Measurements from ENCODE around the gene UBE2L5. TPM values are rescaled to one million over a fixed set of nuclear protein-coding genes. Genes with fewer than 3 reads are reported as not detected.

The UBE2L5 gene
- total RNA-seq, 1 donor from 2014 or later, result not detected

- Mint-ChIP-seq H3K27ac (peak overlapping the region; percentile 93), H3K27me3 (ENCODE audit: low read depth) (no peaks in the 10 kb centered on the region), H3K9me3 (no peaks in the 10 kb centered on the region), H3K4me3 (ENCODE audit: low read depth) (peak overlapping the region; percentile 82), H3K4me1 (ENCODE audit: low read depth) (peaks cover 37% of the 10 kb centered on the region), H3K36me3 (ENCODE audit: low read depth) (no peaks in the 10 kb centered on the region)
- no peak for DNase-seq (ENCODE audit: low spot score)
- intact Hi-C loops (cut with micrococcal nuclease), result loop anchor here (1.0 to 5.0 kb wide), 5 partner anchors 14 to 348 kb away; no protein-coding TSS in a partner anchor
These were observed 27.5 kb upstream of the UBE2L5 start for GRCh38 chr13:30394751-30395191.

DNA sequence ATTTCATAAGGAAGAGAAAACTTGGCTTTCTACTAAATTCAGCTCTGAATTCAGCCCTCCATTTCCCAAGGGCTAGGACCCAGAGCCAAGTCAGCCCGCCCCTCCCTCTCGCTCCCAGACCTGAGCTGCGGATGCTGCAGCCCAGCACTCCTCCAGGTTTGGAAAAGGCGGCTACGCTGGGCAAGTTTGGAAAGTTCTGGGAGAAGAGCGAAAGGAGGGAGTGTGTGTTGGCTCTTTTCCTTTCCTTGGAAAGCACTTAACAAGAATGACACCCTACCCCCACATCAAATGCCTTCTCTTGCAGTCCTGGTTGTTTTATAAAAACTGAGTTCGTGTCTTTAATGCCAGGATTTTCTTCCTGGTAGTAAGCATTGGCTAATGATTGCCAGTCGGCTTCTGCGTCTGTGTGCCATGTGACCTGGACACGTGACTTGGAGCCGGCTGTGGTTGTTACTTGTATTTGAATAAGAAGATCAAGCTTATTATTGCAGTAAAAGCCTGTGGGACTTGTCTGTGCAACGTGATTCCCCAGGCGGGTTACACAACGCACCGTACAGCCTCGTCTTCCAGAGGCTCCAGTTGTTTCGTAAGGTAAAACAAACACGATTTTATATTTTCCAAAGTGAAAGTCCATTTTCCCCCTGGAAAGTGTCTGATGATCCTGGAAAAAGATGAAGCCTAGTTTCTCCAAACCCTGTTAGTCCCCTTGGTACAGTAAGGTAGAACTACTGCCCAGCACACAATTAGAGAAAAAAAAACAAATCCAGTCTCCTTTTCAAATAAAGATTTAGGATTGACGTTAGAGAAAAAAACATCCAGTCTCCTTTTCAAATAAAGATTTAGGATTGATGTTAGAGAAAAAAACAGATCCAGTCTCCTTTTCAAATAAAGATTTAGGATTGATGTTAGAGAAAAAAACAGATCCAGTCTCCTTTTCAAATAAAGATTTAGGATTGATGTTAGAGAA lies 26.8 kb upstream of the UBE2L5 start:
- H3K9me3 Mint-ChIP-seq, result no peaks in the 10 kb centered on the region
- peak overlapping the region; percentile 82 for H3K4me3 Mint-ChIP-seq (ENCODE audit: low read depth)
- H3K27ac Mint-ChIP-seq, result peak overlapping the region; percentile 93
- peak; percentile 67 for DNase-seq (ENCODE audit: low spot score)
- H3K4me1 Mint-ChIP-seq (ENCODE audit: low read depth), result peaks cover 35% of the 10 kb centered on the region
- no peaks in the 10 kb centered on the region for H3K36me3 Mint-ChIP-seq (ENCODE audit: low read depth)
- no peaks in the 10 kb centered on the region for H3K27me3 Mint-ChIP-seq (ENCODE audit: low read depth)
- intact Hi-C loops (cut with micrococcal nuclease), result loop anchor here (1.0 to 5.0 kb wide), 4 partner anchors 13 to 347 kb away; no protein-coding TSS in a partner anchor

DNA sequence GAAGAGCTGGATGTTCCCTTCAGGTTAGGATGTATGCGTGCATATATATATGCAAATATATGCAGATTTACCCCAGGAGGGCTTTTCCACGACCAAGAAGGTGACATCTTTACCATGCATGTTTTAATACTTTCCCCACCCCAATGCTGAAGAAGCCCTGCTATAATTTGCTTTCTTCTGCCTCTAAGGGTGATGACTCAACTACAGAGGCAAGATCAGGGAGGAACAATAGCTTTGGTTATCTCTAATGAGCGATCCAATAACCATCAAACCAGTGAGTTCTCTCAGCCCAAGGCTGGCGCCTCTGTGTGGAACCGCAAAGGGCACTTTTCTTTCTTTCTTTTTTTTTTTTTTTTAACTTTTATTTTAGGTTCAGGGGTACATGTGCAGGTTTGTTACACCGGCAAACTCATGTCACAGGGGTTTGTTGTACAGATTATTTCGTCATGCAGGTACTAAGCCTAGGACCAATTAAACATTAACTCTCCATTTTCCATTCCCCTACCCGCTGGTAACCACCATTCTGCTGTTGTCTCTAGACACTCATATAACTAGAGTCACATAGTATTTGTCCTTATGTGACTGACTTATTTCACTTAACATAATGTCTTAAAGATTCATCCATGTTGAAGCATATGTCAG lies 25.7 kb upstream of the UBE2L5 start:
- DNase-seq (ENCODE audit: low spot score), result no peak
- H3K9me3 Mint-ChIP-seq, result no peaks in the 10 kb centered on the region
- H3K4me1 Mint-ChIP-seq (ENCODE audit: low read depth), result peaks cover 34% of the 10 kb centered on the region
- intact Hi-C loops (cut with micrococcal nuclease), result loop anchor here (5.0 kb wide), 1 partner anchor 346 kb away; no protein-coding TSS in a partner anchor
- H3K4me3 Mint-ChIP-seq (ENCODE audit: low read depth), result no peak overlapping the region
- H3K36me3 Mint-ChIP-seq (ENCODE audit: low read depth), result no peaks in the 10 kb centered on the region
- H3K27ac Mint-ChIP-seq, result no peak overlapping the region
- no peaks in the 10 kb centered on the region for H3K27me3 Mint-ChIP-seq (ENCODE audit: low read depth)

GRCh38 chr13:30398601-30399072 lies 23.7 kb upstream of the UBE2L5 start:
- no peak overlapping the region for H3K4me3 Mint-ChIP-seq (ENCODE audit: low read depth)
- H3K36me3 Mint-ChIP-seq (ENCODE audit: low read depth), result no peaks in the 10 kb centered on the region
- H3K4me1 Mint-ChIP-seq (ENCODE audit: low read depth), result peaks cover 17% of the 10 kb centered on the region
- intact Hi-C loops (cut with micrococcal nuclease), result loop anchor here (5.0 kb wide), 1 partner anchor 344 kb away; no protein-coding TSS in a partner anchor
- H3K9me3 Mint-ChIP-seq, result no peaks in the 10 kb centered on the region
- no peaks in the 10 kb centered on the region for H3K27me3 Mint-ChIP-seq (ENCODE audit: low read depth)
- DNase-seq (ENCODE audit: low spot score), result no peak
- no peak overlapping the region for H3K27ac Mint-ChIP-seq

- intact Hi-C loops (cut with micrococcal nuclease), result loop anchor here (10.0 kb wide), 1 partner anchor 644 kb away; no protein-coding TSS in a partner anchor
These were observed 21.9 kb upstream of the UBE2L5 start for GRCh38 chr13:30400376-30400775.

DNA sequence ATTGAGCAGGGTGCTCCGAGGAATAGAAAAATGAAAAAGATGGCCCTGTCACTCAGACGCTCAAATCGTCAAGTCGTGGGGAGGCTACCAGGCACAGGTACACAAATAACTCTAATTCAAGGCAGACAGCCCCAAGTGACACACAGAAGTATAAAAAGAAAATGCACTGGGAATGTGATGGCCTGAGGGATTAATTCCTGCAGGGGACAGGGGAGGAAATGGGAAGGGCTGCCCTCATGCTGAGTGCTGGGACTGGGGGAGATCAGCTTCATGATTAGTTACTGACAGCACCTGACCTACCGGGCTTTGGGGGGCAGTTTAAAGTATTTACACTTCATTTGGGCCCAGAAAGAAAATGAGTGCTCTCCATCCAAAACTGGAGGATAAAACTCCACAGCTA lies 20.9 kb upstream of the UBE2L5 start:
- H3K27ac Mint-ChIP-seq, result no peak overlapping the region
- H3K36me3 Mint-ChIP-seq (ENCODE audit: low read depth), result no peaks in the 10 kb centered on the region
- intact Hi-C loops (cut with micrococcal nuclease), result loop anchor here (10.0 kb wide), 1 partner anchor 643 kb away; no protein-coding TSS in a partner anchor
- no peak for DNase-seq (ENCODE audit: low spot score)
- H3K9me3 Mint-ChIP-seq, result no peaks in the 10 kb centered on the region
- peaks cover under 1% of the 10 kb centered on the region for H3K4me1 Mint-ChIP-seq (ENCODE audit: low read depth)
- H3K27me3 Mint-ChIP-seq (ENCODE audit: low read depth), result no peaks in the 10 kb centered on the region
- H3K4me3 Mint-ChIP-seq (ENCODE audit: low read depth), result no peak overlapping the region

More at GRCh38 chr13:30400376-30400775, 21.9 kb upstream of the UBE2L5 start:
- Mint-ChIP-seq H3K36me3 (ENCODE audit: low read depth) (no peaks in the 10 kb centered on the region), H3K4me1 (ENCODE audit: low read depth) (peaks cover 6% of the 10 kb centered on the region), H3K27ac (no peak overlapping the region), H3K27me3 (ENCODE audit: low read depth) (no peaks in the 10 kb centered on the region), H3K9me3 (no peaks in the 10 kb centered on the region), H3K4me3 (ENCODE audit: low read depth) (no peak overlapping the region)
- DNase-seq (ENCODE audit: low spot score), result no peak

GRCh38 chr13:30403456-30403855 lies 18.8 kb upstream of the UBE2L5 start:
- intact Hi-C loops (cut with micrococcal nuclease), result loop anchor here (10.0 kb wide), 1 partner anchor 641 kb away; no protein-coding TSS in a partner anchor
- H3K4me3 Mint-ChIP-seq (ENCODE audit: low read depth), result no peak overlapping the region
- no peaks in the 10 kb centered on the region for H3K27me3 Mint-ChIP-seq (ENCODE audit: low read depth)
- H3K27ac Mint-ChIP-seq, result no peak overlapping the region
- H3K36me3 Mint-ChIP-seq (ENCODE audit: low read depth), result no peaks in the 10 kb centered on the region
- DNase-seq (ENCODE audit: low spot score), result no peak
- H3K9me3 Mint-ChIP-seq, result no peaks in the 10 kb centered on the region
- peaks cover 12% of the 10 kb centered on the region for H3K4me1 Mint-ChIP-seq (ENCODE audit: low read depth)

- H3K9me3 Mint-ChIP-seq, result no peaks in the 10 kb centered on the region
- H3K27ac Mint-ChIP-seq, result no peak overlapping the region
- intact Hi-C loops (cut with micrococcal nuclease), result loop anchor here (10.0 kb wide), 1 partner anchor 641 kb away; no protein-coding TSS in a partner anchor
These were observed 18.1 kb upstream of the UBE2L5 start for GRCh38 chr13:30404207-30404606.

DNA sequence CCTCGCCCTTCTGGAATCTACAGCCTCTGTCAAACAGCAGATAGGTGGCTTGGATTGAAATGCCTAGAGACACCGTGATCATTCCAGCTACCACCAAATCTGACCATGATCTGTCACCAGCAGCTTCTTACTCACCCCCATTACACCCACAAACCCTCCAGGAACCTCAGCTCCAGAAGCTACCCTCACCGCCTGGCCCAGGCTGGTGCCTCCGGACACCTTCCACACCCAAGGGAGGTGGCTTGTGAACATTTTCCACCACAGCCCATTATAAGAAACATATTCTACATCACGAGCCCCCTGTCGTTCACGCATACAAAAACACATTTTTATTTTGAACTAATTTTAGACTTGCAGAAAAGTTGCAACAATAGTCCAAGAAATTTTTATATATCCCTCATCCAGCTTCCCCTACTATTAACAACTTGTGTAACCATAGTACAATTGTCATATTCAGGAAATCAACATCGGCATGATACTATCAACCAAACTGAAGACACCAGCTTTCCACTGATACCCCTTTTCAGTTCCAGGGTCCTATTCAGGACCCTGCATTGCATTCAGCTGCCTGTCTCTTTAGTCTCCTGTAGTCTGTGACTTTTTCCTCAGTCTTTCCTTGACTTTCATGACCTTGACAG lies 15.4 kb upstream of the UBE2L5 start:
- Mint-ChIP-seq H3K27me3 (ENCODE audit: low read depth) (no peaks in the 10 kb centered on the region), H3K4me1 (ENCODE audit: low read depth) (peaks cover 19% of the 10 kb centered on the region), H3K9me3 (no peaks in the 10 kb centered on the region), H3K4me3 (ENCODE audit: low read depth) (no peak overlapping the region), H3K27ac (no peak overlapping the region), H3K36me3 (ENCODE audit: low read depth) (no peaks in the 10 kb centered on the region)
- intact Hi-C loops (cut with micrococcal nuclease), result loop anchor here (5.0 to 10.0 kb wide), 2 partner anchors 210 to 638 kb away; partner anchors contain the start of gene USPL1
- no peak for DNase-seq (ENCODE audit: low spot score)

More at GRCh38 chr13:30404207-30404606, 18.1 kb upstream of the UBE2L5 start:
- Mint-ChIP-seq H3K36me3 (ENCODE audit: low read depth) (no peaks in the 10 kb centered on the region), H3K27me3 (ENCODE audit: low read depth) (no peaks in the 10 kb centered on the region), H3K4me3 (ENCODE audit: low read depth) (no peak overlapping the region), H3K4me1 (ENCODE audit: low read depth) (peaks cover 17% of the 10 kb centered on the region)
- no peak for DNase-seq (ENCODE audit: low spot score)

DNA sequence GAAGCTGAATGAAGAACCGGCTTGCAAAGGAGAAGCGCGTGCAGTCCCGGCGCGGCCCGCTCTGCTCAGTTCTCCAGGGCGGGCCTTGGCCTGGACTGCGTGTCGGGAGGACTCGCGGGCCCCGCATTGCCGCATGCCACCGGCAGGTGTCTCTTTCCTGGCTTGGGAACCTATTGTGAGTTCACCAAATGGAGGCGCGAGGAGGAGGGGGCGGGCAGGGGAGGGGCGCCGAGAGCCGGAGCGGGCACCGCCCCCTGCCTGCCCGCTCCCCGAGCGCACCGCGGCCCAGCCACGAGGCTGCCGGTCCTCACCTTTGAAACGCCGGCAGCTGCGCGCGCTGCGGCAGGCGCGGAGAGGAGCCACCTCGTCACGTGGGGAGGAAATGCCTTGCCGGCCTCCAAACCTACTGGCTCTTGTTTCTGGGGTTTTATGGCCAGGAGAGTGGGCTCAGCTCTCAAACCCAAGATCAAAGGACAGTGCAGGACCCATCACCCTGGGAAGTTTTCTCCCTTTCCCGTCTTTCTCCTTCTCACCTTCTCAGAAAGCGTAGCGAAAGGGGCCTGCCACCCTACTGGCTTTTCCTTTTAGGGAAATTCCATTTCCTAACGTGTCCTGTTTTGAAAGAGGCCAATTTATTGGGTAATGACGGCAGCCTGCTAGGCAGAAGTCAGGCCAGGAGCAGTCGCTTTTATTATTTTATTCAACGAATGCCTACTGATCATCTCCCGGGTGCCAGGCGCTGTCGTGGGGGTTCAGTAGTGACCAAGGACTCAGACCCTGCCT lies 13.8 kb upstream of the UBE2L5 start:
- H3K4me1 Mint-ChIP-seq (ENCODE audit: low read depth), result peaks cover 21% of the 10 kb centered on the region
- no peaks in the 10 kb centered on the region for H3K9me3 Mint-ChIP-seq
- peak; percentile 89 for DNase-seq (ENCODE audit: low spot score)
- H3K27me3 Mint-ChIP-seq (ENCODE audit: low read depth), result no peaks in the 10 kb centered on the region
- no peak overlapping the region for H3K4me3 Mint-ChIP-seq (ENCODE audit: low read depth)
- H3K27ac Mint-ChIP-seq, result peak overlapping the region; percentile 40
- intact Hi-C loops (cut with micrococcal nuclease), result loop anchor here (1.0 to 10.0 kb wide), 8 partner anchors 13 to 636 kb away; partner anchors contain the start of gene USPL1
- no peaks in the 10 kb centered on the region for H3K36me3 Mint-ChIP-seq (ENCODE audit: low read depth)

DNA sequence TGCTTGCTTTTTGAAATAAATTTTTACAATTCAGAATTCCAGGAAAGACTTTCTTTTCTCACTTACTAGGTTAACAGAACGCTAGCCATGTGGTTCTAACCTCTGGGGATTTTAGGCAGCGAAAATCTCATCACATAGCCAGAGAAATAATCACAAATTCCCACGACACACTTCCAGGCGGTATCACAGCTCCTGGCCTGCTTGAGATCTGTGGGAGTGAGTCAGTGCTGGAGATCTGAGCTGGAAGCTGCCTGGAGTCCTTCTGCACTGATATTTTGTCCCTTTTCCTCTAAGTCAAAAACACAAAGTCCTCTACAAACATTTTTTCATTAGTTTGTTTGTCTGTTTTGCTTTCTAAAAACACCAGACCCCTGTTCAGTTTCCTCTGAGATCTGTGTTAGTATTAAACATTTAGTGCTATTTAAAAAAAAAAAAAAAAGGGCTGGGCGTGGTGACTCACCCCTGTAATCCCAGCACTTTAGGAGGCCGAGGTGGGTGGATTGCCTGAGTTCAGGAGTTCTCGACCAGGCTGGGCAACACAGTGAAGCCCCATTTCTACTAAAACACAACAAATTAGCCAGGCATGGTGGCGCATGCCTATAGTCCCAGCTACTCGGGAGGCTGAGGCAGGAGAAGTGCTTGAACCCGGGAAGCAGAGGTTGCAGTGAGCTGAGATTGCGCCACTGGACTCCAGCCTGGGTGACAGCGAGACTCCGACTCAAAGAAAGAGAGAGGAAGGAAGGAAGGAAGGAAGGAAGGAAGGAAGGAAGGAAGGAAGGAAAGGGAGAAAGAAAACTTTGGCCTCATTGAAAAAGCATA lies 12.2 kb upstream of the UBE2L5 start:
- no peaks in the 10 kb centered on the region for H3K9me3 Mint-ChIP-seq
- no peak overlapping the region for H3K4me3 Mint-ChIP-seq (ENCODE audit: low read depth)
- intact Hi-C loops (cut with micrococcal nuclease), result loop anchor here (2.0 to 10.0 kb wide), 5 partner anchors 15 to 635 kb away; partner anchors contain the start of gene USPL1
- peaks cover 22% of the 10 kb centered on the region for H3K4me1 Mint-ChIP-seq (ENCODE audit: low read depth)
- no peak for DNase-seq (ENCODE audit: low spot score)
- H3K27ac Mint-ChIP-seq, result no peak overlapping the region
- H3K27me3 Mint-ChIP-seq (ENCODE audit: low read depth), result no peaks in the 10 kb centered on the region
- no peaks in the 10 kb centered on the region for H3K36me3 Mint-ChIP-seq (ENCODE audit: low read depth)
